Mesendoderm (in vitro differentiated cells): ENCODE results near the gene SLC25A22. TPM values are rescaled to one million over a fixed set of nuclear protein-coding genes. Genes with fewer than 3 reads are reported as not detected.
A peak's percentile ranks its signal among the peaks of the same experiment; 100 is the strongest.

Source experiments
- DNase-seq: peaks from one replicate; pipeline ENCODE4 v3.0.0; 2013
- H2AK5ac ChIP-seq: 2 replicates; pipeline ENCODE4 v1.6.1; 2013; ENCODE audit warnings: low read length, inconsistent platforms
- H2BK120ac ChIP-seq: 2 replicates; pipeline ENCODE4 v1.6.1; 2013; ENCODE audit warnings: low read depth, mild to moderate bottlenecking, low read length, moderate library complexity, mixed read lengths
- H2BK15ac ChIP-seq: replicated peaks from 2 replicates; pipeline ENCODE4 v1.6.1; 2013; ENCODE audit warnings: low read depth, mild to moderate bottlenecking, moderate library complexity
- H2BK5ac ChIP-seq: 2 replicates; pipeline ENCODE4 v1.6.1; 2013; ENCODE audit warnings: low read length, inconsistent platforms
- H3K18ac ChIP-seq: 2 replicates; pipeline ENCODE4 v1.6.1; 2013; ENCODE audit warnings: mild to moderate bottlenecking, low read length, mixed read lengths
- H3K23ac ChIP-seq: one replicate; pipeline ENCODE4 v1.6.1; 2013; ENCODE audit warnings: low read length
- H3K27ac ChIP-seq: 2 replicates; pipeline ENCODE4 v1.5.1; 2013; ENCODE audit warnings: low read depth, mild to moderate bottlenecking, inconsistent platforms, low read length, moderate library complexity
- H3K27me3 ChIP-seq: 2 replicates; pipeline ENCODE4 v1.6.1; 2013; ENCODE audit warnings: low read length, control low read depth, mild to moderate bottlenecking, inconsistent platforms; ENCODE audit not compliant: insufficient read depth, poor library complexity
- H3K36me3 ChIP-seq: 2 replicates; pipeline ENCODE4 v1.6.1; 2013; ENCODE audit warnings: low read length, inconsistent platforms; ENCODE audit not compliant: control insufficient read depth, insufficient read depth
- H3K4ac ChIP-seq: one replicate; pipeline ENCODE4 v1.6.1; 2013; ENCODE audit warnings: low read depth, mild to moderate bottlenecking, low read length, moderate library complexity
- H3K4me1 ChIP-seq: 2 replicates; pipeline ENCODE4 v1.6.1; 2013; ENCODE audit warnings: low read depth, low read length, inconsistent platforms; ENCODE audit not compliant: control insufficient read depth
- H3K4me2 ChIP-seq: 2 replicates; pipeline ENCODE4 v1.6.1; 2013; ENCODE audit warnings: low read length
- H3K4me3 ChIP-seq: 2 replicates; pipeline ENCODE4 v1.5.1; 2013; ENCODE audit warnings: mild to moderate bottlenecking, low read length
- H3K56ac ChIP-seq: one replicate; pipeline ENCODE4 v1.6.1; 2013; ENCODE audit warnings: low read length
- H3K79me1 ChIP-seq: 2 replicates; pipeline ENCODE4 v1.6.1; 2013; ENCODE audit warnings: low read length, inconsistent platforms
- H3K79me2 ChIP-seq: 2 replicates; pipeline ENCODE4 v1.6.1; 2013; ENCODE audit warnings: mild to moderate bottlenecking, low read length; ENCODE audit not compliant: control insufficient read depth, insufficient read depth
- H3K9ac ChIP-seq: 2 replicates; pipeline ENCODE4 v1.6.1; 2013; ENCODE audit warnings: low read length, inconsistent platforms
- H4K5ac ChIP-seq: one replicate; pipeline ENCODE4 v1.6.1; 2013; ENCODE audit warnings: low read length
- H4K8ac ChIP-seq: one replicate; pipeline ENCODE4 v1.6.1; 2013; ENCODE audit warnings: low read depth, mild to moderate bottlenecking, control low read depth, low read length, moderate library complexity
- WGBS: extraction: QIAGEN DNeasy Blood & Tissue Kit; methylation state at CpG from one replicate; pipeline ENCODE4 v1.1.7; 2013; ENCODE audit warnings: low lambda C conversion rate, missing lambda C conversion rate; ENCODE audit not compliant: insufficient coverage; ENCODE audit errors: extremely low coverage; 5-methylcytosine and 5-hydroxymethylcytosine counted together
- small RNA-seq: library from polyadenylated mRNA; stranded (forward); fragments of <200 nt; extraction: miRNeasy Mini kit (QIAGEN cat#:217004); gene quantifications from one replicate; pipeline ENCODE3, GENCODE V24; 2013; ENCODE audit not compliant: insufficient read depth

Gene SLC25A22

GRCh38 chr11:746289-747157 is 51.6 kb downstream of the SLC25A22 start:
- no peaks in the 10 kb centered on the region for H3K27me3 ChIP-seq
- H2BK15ac ChIP-seq = no peak overlapping the region
- H4K8ac ChIP-seq = no peak overlapping the region
- peaks cover 25% of the 10 kb centered on the region for H3K79me2 ChIP-seq
- WGBS = no CpG with 5 or more reads among the region's 46 CpGs
- no peaks in the 10 kb centered on the region for H3K36me3 ChIP-seq
- peak; percentile 65 for DNase-seq
- no peak overlapping the region for H3K23ac ChIP-seq
- peak overlapping the region; percentile 95 for H3K56ac ChIP-seq
- H3K9ac ChIP-seq = peak overlapping the region; percentile 89
- no peak overlapping the region for H2BK5ac ChIP-seq
- peak overlapping the region; percentile 10 for H3K4ac ChIP-seq
- no peak overlapping the region for H2BK120ac ChIP-seq
- peak overlapping the region; percentile 87 for H3K4me2 ChIP-seq
- peaks cover 3% of the 10 kb centered on the region for H3K4me1 ChIP-seq
- peaks cover 9% of the 10 kb centered on the region for H3K79me1 ChIP-seq
- peak overlapping the region; percentile 73 for H3K4me3 ChIP-seq
- no peak overlapping the region for H2AK5ac ChIP-seq
- peak overlapping the region; percentile 77 for H3K18ac ChIP-seq
- no peak overlapping the region for H4K5ac ChIP-seq
- peak overlapping the region; percentile 85 for H3K27ac ChIP-seq

GRCh38 chr11:745428-745827 is 52.7 kb downstream of the SLC25A22 start:
- Histone ChIP-seq H3K79me2 (peaks cover 25% of the 10 kb centered on the region), H3K27me3 (no peaks in the 10 kb centered on the region), H3K4me2 (no peak overlapping the region), H3K36me3 (no peaks in the 10 kb centered on the region), H3K23ac (no peak overlapping the region), H2AK5ac (no peak overlapping the region), H4K8ac (no peak overlapping the region), H3K79me1 (peaks cover 9% of the 10 kb centered on the region), H4K5ac (no peak overlapping the region), H3K18ac (no peak overlapping the region), H3K27ac (no peak overlapping the region), H2BK5ac (no peak overlapping the region), H3K56ac (no peak overlapping the region), H3K4ac (no peak overlapping the region), H3K9ac (no peak overlapping the region), H2BK120ac (no peak overlapping the region), H3K4me3 (no peak overlapping the region), H3K4me1 (peaks cover 3% of the 10 kb centered on the region), H2BK15ac (no peak overlapping the region)
- DNase-seq = no peak
- no CpG with 5 or more reads among the region's 1 CpG for WGBS

GRCh38 chr11:742571-743201 is 55.4 kb downstream of the SLC25A22 start:
- Histone ChIP-seq H3K4me2 (no peak overlapping the region), H2BK5ac (no peak overlapping the region), H2AK5ac (no peak overlapping the region), H3K79me1 (no peaks in the 10 kb centered on the region), H3K4me1 (no peaks in the 10 kb centered on the region), H3K23ac (no peak overlapping the region), H4K5ac (no peak overlapping the region), H3K56ac (no peak overlapping the region), H3K27me3 (no peaks in the 10 kb centered on the region), H3K27ac (no peak overlapping the region), H3K18ac (no peak overlapping the region), H3K9ac (no peak overlapping the region), H3K79me2 (peaks cover 2% of the 10 kb centered on the region), H3K4ac (no peak overlapping the region), H2BK120ac (no peak overlapping the region), H4K8ac (no peak overlapping the region), H3K4me3 (no peak overlapping the region), H2BK15ac (no peak overlapping the region), H3K36me3 (no peaks in the 10 kb centered on the region)
- DNase-seq = no peak
- WGBS = no CpG with 5 or more reads among the region's 4 CpGs

- Histone ChIP-seq H3K79me2 (no peaks in the 10 kb centered on the region), H2BK120ac (no peak overlapping the region), H3K36me3 (no peaks in the 10 kb centered on the region), H2BK5ac (no peak overlapping the region), H3K4ac (no peak overlapping the region), H3K18ac (no peak overlapping the region), H3K4me1 (no peaks in the 10 kb centered on the region), H3K27ac (no peak overlapping the region), H3K23ac (no peak overlapping the region), H4K8ac (no peak overlapping the region), H3K56ac (no peak overlapping the region), H3K4me3 (no peak overlapping the region), H3K9ac (no peak overlapping the region), H2BK15ac (no peak overlapping the region), H2AK5ac (no peak overlapping the region), H3K27me3 (no peaks in the 10 kb centered on the region), H3K4me2 (no peak overlapping the region), H4K5ac (no peak overlapping the region), H3K79me1 (no peaks in the 10 kb centered on the region)
- WGBS = no CpG with 5 or more reads among the region's 3 CpGs
- DNase-seq = peak; percentile 58
These were observed 55.9 kb downstream of the SLC25A22 start for GRCh38 chr11:742156-742546.

Small RNA genes lying within 50 kb of the gene (small RNA-seq; reads per million reads assigned to genes)
- not detected for gene SNORA52
